DND-41 (cell line): ENCODE data around the gene FNDC10.

ENCODE experiments used
- ATAC-seq: fragments of 200-7000 bp; cut with Tn5 transposase; 3 replicates; pipeline ENCODE4 v1.9.1; 2021; ENCODE audit warnings: low read depth; ENCODE audit not compliant: insufficient read depth
- DNase-seq: peaks from one replicate; pipeline ENCODE4 v3.0.0-alpha.2; 2020
- H2AFZ ChIP-seq: 2 replicates; pipeline ENCODE4 v1.6.0; 2012; ENCODE audit warnings: low read depth, low read length
- H3K27ac ChIP-seq: 2 replicates; pipeline ENCODE4 v1.5.1; 2012; ENCODE audit warnings: low read length, inconsistent platforms
- H3K27me3 ChIP-seq: fragments of 200-600 bp; sonication (generic); 2 replicates; pipeline ENCODE4 v1.6.0; 2012; ENCODE audit warnings: low read length, mild to moderate bottlenecking, inconsistent platforms; ENCODE audit not compliant: insufficient read depth, poor library complexity
- H3K36me3 ChIP-seq: 2 replicates; pipeline ENCODE4 v1.5.1; 2012; ENCODE audit warnings: low read length, inconsistent platforms; ENCODE audit not compliant: insufficient read depth
- H3K4me1 ChIP-seq: 2 replicates; pipeline ENCODE4 v1.5.1; 2012; ENCODE audit warnings: mild to moderate bottlenecking, low read length; ENCODE audit not compliant: insufficient read depth
- H3K4me2 ChIP-seq: 2 replicates; pipeline ENCODE4 v1.6.0; 2012; ENCODE audit warnings: mild to moderate bottlenecking, moderate library complexity, low read length, inconsistent platforms; ENCODE audit not compliant: insufficient read depth
- H3K4me3 ChIP-seq, 2 experiments: fragments of 200-600 bp in 1 of 2; shearing (Covaris generic) in 1 of 2; 2 replicates each; pipeline ENCODE4 v1.5.1; 2012 to 2016; ENCODE audit warnings: inconsistent platforms in 2 of 2, low read length in 2 of 2, mild to moderate bottlenecking in 2 of 2, low read depth in 1 of 2, moderate library complexity in 1 of 2
- H3K79me2 ChIP-seq: 2 replicates; pipeline ENCODE4 v1.6.0; 2012; ENCODE audit warnings: low read length, inconsistent platforms; ENCODE audit not compliant: insufficient read depth
- H3K9ac ChIP-seq: 2 replicates; pipeline ENCODE4 v1.6.0; 2012; ENCODE audit warnings: low read depth, mild to moderate bottlenecking, inconsistent platforms, low read length, moderate library complexity
- H3K9me3 ChIP-seq: 2 replicates; pipeline ENCODE4 v1.5.1; 2012; ENCODE audit warnings: low read length, moderate library complexity, mild to moderate bottlenecking, inconsistent platforms; ENCODE audit not compliant: insufficient read depth, severe bottlenecking
- H4K20me1 ChIP-seq: 2 replicates; pipeline ENCODE4 v1.6.0; 2012; ENCODE audit warnings: low read length; ENCODE audit not compliant: insufficient read depth
- EZH2 ChIP-seq: IDR thresholded peaks from 3 replicates; pipeline ENCODE4 v1.6.1; 2012; ENCODE audit warnings: borderline replicate concordance, low read depth, mild to moderate bottlenecking, moderate library complexity, low read length, inconsistent platforms; ENCODE audit not compliant: severe bottlenecking
- TF ChIP-seq, protein P1 (sequence below): IDR thresholded peaks from 2 replicates; pipeline ENCODE4 v1.5.1; 2012; ENCODE audit warnings: borderline replicate concordance, low read length, moderate library complexity, mild to moderate bottlenecking; ENCODE audit not compliant: poor library complexity, severe bottlenecking; ENCODE audit errors: extremely low read depth

Gene FNDC10

DNA sequence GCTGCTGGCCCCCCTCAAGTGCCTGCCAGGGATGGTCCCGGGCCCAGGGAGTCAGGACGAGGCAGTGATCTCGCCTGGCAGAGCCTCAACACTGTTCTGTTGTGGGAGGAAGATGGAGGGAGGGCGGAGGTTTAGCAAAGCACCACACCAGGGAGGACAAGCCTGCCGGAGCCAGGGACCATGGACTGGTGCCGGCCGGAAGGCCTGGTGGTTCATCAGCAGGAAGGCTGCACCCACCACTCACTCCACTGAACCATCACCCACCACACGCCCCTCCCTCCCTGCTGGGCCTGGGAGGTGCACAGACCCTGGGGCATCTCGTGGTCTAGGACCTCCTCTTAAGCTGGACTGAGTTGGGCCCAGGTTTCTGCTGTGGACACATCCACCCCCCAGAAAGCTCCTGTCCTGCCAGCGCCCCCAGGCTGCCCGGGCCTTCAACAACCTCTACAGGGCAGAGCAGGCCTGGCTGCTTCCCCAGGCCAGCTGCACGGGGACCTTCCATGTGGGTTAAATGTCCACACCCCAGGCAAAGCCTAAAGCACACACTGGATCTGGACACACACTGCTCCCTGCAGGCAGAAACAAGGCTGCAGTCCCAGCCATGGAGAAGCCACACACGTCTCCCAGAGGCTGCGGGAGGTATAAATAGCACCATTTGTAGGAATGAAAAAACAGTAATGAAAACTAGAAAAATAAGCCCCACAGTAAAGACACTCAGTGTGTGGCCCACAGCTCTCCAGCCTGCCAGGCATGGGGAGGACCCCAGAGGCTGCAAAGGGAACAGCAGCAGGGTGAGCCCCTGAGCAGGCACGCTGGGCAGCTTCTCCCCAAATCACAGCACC is 49.1 kb downstream of the FNDC10 start:
- H3K4me3 ChIP-seq = no peak overlapping the region
- TF ChIP-seq, protein P1, sequence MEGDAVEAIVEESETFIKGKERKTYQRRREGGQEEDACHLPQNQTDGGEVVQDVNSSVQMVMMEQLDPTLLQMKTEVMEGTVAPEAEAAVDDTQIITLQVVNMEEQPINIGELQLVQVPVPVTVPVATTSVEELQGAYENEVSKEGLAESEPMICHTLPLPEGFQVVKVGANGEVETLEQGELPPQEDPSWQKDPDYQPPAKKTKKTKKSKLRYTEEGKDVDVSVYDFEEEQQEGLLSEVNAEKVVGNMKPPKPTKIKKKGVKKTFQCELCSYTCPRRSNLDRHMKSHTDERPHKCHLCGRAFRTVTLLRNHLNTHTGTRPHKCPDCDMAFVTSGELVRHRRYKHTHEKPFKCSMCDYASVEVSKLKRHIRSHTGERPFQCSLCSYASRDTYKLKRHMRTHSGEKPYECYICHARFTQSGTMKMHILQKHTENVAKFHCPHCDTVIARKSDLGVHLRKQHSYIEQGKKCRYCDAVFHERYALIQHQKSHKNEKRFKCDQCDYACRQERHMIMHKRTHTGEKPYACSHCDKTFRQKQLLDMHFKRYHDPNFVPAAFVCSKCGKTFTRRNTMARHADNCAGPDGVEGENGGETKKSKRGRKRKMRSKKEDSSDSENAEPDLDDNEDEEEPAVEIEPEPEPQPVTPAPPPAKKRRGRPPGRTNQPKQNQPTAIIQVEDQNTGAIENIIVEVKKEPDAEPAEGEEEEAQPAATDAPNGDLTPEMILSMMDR = peak; percentile 35
- TF ChIP-seq EZH2 = no peak
- no peak overlapping the region for H2AFZ ChIP-seq
- peaks cover 58% of the 10 kb centered on the region for H4K20me1 ChIP-seq
- no peaks in the 10 kb centered on the region for H3K4me1 ChIP-seq
- no peak overlapping the region for H3K9ac ChIP-seq
- no peak for DNase-seq
- H3K36me3 ChIP-seq = peaks cover 58% of the 10 kb centered on the region
- H3K27ac ChIP-seq = no peak overlapping the region
- H3K4me2 ChIP-seq = no peak overlapping the region
- H3K9me3 ChIP-seq = no peaks in the 10 kb centered on the region
- H3K27me3 ChIP-seq = no peaks in the 10 kb centered on the region
- H3K79me2 ChIP-seq = peaks cover 52% of the 10 kb centered on the region
- peak; percentile 48; the same call in 2 of the 3 replicates for ATAC-seq

DNA sequence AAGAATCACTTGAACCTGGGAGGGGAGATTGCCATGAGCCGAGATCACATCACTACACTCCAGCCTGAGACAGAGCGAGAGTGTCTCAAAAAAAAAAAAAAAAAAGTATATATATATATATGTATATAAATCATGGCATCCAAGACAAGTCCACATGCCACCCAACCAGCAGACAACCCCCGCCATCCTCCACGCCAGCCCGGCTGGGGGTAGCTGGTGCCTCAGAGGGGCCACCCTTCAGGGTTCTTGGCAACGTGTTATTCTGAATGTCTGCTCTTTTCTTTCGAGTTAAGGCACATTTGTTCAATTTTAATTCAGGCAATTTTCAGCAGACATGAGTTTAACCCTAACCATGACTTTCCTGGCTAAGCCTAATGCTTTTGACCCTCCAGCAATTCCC is 49.8 kb downstream of the FNDC10 start:
- Histone ChIP-seq H2AFZ (no peak overlapping the region), H3K4me3 (no peak overlapping the region), H4K20me1 (peaks cover 55% of the 10 kb centered on the region), H3K36me3 (peaks cover 54% of the 10 kb centered on the region), H3K9ac (no peak overlapping the region), H3K79me2 (peaks cover 45% of the 10 kb centered on the region), H3K4me2 (no peak overlapping the region), H3K9me3 (no peaks in the 10 kb centered on the region), H3K27me3 (no peaks in the 10 kb centered on the region), H3K27ac (no peak overlapping the region), H3K4me1 (no peaks in the 10 kb centered on the region)
- ATAC-seq (no peak), DNase-seq (no peak)
- TF ChIP-seq EZH2 = no peak
- TF ChIP-seq, protein P1 = no peak

DNA sequence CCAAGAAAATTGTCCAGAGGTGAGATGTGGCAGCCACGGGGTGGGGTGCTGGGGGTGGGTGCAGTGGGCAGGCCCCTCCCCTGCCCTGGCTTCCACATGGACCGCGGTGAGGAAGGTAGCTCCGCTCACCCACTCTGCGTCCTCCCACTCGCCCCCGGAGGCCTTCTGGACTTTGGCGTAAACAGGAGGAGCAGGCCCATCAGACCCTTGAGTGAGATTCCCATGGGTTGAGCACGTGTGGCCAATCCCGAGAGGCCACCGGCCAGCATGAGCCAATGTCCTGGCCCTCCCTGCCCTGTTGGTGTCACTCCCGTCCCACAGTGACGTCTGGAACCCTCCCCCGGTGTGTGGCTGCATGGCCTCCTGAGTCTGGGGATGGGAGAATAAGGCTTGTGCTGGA is 51.3 kb downstream of the FNDC10 start:
- Histone ChIP-seq H3K9ac (no peak overlapping the region), H3K79me2 (peaks cover 32% of the 10 kb centered on the region), H3K9me3 (no peaks in the 10 kb centered on the region), H3K4me2 (no peak overlapping the region), H3K36me3 (peaks cover 55% of the 10 kb centered on the region), H3K4me1 (no peaks in the 10 kb centered on the region), H4K20me1 (peaks cover 50% of the 10 kb centered on the region), H3K27me3 (no peaks in the 10 kb centered on the region), H2AFZ (no peak overlapping the region), H3K27ac (no peak overlapping the region), H3K4me3 (no peak overlapping the region)
- TF ChIP-seq EZH2 = no peak
- TF ChIP-seq, protein P1 = no peak
- no peak for ATAC-seq
- no peak for DNase-seq
